Hepatocyte (in vitro differentiated cells): ENCODE measurements around the gene IGDCC3. TPM values are rescaled to one million over a fixed set of nuclear protein-coding genes. Genes with fewer than 3 reads are reported as not detected.
"Not testable (repeated sequence)": the region's sequence is repeated elsewhere in the genome, so short reads cannot be mapped to it uniquely, and the experiment has no call there.

Source experiments
- DNase-seq: peaks from one replicate; pipeline ENCODE4 v3.0.0-alpha.2; 2016; ENCODE audit warnings: low spot score
- H2AFZ ChIP-seq: fragments of 200-600 bp; sonication (generic); 2 replicates; pipeline ENCODE4 v1.6.0; 2016; ENCODE audit warnings: antibody characterized with exemption, mild to moderate bottlenecking
- H3K27ac ChIP-seq: fragments of 200-600 bp; sonication (generic); 2 replicates; pipeline ENCODE4 v1.5.1; 2016; ENCODE audit warnings: mild to moderate bottlenecking
- H3K27me3 ChIP-seq: fragments of 200-600 bp; sonication (generic); 2 replicates; pipeline ENCODE4 v1.6.1; 2016
- H3K36me3 ChIP-seq: fragments of 200-600 bp; sonication (generic); replicated peaks from 2 replicates; pipeline ENCODE4 v1.5.1; 2016; ENCODE audit warnings: low read depth; ENCODE audit not compliant: insufficient read depth
- H3K4me1 ChIP-seq: fragments of 200-600 bp; sonication (generic); 2 replicates; pipeline ENCODE4 v1.5.1; 2016; ENCODE audit warnings: mild to moderate bottlenecking, moderate library complexity; ENCODE audit not compliant: insufficient read depth
- H3K4me2 ChIP-seq: fragments of 200-600 bp; sonication (generic); 2 replicates; pipeline ENCODE4 v1.6.0; 2016
- H3K4me3 ChIP-seq: fragments of 200-600 bp; sonication (generic); 2 replicates; pipeline ENCODE4 v1.5.1; 2016; ENCODE audit warnings: mild to moderate bottlenecking
- H3K79me2 ChIP-seq: fragments of 200-600 bp; sonication (generic); 2 replicates; pipeline ENCODE4 v1.6.0; 2017; ENCODE audit warnings: mild to moderate bottlenecking
- H3K9me2 ChIP-seq: fragments of 200-600 bp; sonication (generic); replicated peaks from 2 replicates; pipeline ENCODE4 v1.6.0; 2017; ENCODE audit warnings: mild to moderate bottlenecking; ENCODE audit not compliant: insufficient read depth
- H3K9me3 ChIP-seq: fragments of 200-600 bp; sonication (generic); 2 replicates; pipeline ENCODE4 v1.5.1; 2016; ENCODE audit warnings: low read depth, mild to moderate bottlenecking
- H4K20me1 ChIP-seq: fragments of 200-600 bp; sonication (generic); 2 replicates; pipeline ENCODE4 v1.6.0; 2016; ENCODE audit warnings: mild to moderate bottlenecking; ENCODE audit not compliant: insufficient read depth, poor library complexity, severe bottlenecking
- EZH2 ChIP-seq: fragments of 200-600 bp; sonication (generic); IDR thresholded peaks from 2 replicates; pipeline ENCODE4 v1.6.1; 2016; ENCODE audit warnings: antibody characterized with exemption, mild to moderate bottlenecking, borderline replicate concordance
- EZH2phosphoT487 ChIP-seq: fragments of 200-600 bp; sonication (generic); IDR thresholded peaks from one replicate; pipeline ENCODE4 v1.6.1; 2018; ENCODE audit warnings: antibody characterized with exemption, mild to moderate bottlenecking, low read depth, moderate library complexity; ENCODE audit not compliant: unreplicated experiment, severe bottlenecking
- WGBS: methylation state at CpG from one replicate; pipeline ENCODE4 v1.1.6; 2016; ENCODE audit warnings: low lambda C conversion rate; ENCODE audit errors: missing lambda C conversion rate; 5-methylcytosine and 5-hydroxymethylcytosine counted together
- polyA plus RNA-seq: library from polyadenylated mRNA; unstranded; fragments of >200 nt; fragmentation: Nextera tagmentation; extraction: Ambion mirVana; gene quantifications from 2 replicates; pipeline ENCODE4 v1.2.1, GENCODE V29; 2016
- total RNA-seq: library from RNA; depleted of rRNA; stranded (reverse); fragments of >200 nt; gene quantifications from 2 replicates; pipeline ENCODE4 v1.2.3, GENCODE V29; 2014
- TF ChIP-seq, protein P1 (sequence below): fragments of 200-600 bp; sonication (generic); IDR thresholded peaks from 2 replicates; pipeline ENCODE4 v1.5.1; 2016; ENCODE audit warnings: antibody characterized with exemption, mild to moderate bottlenecking; ENCODE audit not compliant: poor library complexity

The IGDCC3 gene
- total and polyA plus RNA-seq, 2 experiments from 2014 or later: 8.1 to 14.8 TPM

DNA sequence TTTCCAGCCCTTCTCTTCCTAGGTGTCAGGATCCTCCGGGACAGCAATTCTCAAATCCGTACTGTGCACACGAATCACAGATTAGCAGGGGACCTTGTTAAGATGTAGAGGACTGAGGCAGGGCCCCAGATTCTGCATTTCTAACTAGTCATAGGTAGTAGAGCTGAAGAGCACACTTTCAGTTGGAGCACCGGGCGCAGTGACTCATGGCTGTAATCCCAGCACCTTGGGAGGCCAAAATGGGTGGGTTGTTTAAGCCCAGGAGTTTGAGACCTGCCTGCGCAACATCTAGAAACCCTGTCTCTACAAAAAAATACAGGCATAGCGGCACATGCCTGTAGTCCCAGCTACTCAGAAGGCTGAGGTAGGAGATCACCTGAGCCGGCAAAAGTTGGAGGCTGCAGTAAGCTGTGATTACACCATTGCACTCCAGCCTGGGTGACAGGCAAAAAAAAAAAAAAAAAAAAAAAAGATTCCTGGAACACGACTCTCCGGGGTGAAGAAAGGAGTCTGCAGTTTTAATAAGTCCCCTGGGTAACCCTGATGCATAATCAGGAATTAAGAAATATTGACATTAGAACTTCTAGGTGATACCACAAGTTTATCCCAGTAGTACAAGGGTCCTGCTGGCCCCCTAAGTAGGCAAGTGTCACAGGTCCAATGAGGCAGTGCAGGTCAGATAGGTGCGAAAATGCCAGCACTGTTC is 21.4 kb upstream of the IGDCC3 start:
- Histone ChIP-seq H3K4me2 (no peak overlapping the region), H4K20me1 (no peaks in the 10 kb centered on the region), H3K4me1 (no peaks in the 10 kb centered on the region), H3K4me3 (no peak overlapping the region), H3K27ac (no peak overlapping the region), H3K9me3 (no peaks in the 10 kb centered on the region), H3K9me2 (no peaks in the 10 kb centered on the region), H3K79me2 (no peaks in the 10 kb centered on the region), H2AFZ (no peak overlapping the region), H3K27me3 (peaks cover 22% of the 10 kb centered on the region), H3K36me3 (no peaks in the 10 kb centered on the region)
- no peak for DNase-seq
- WGBS: 84% methylated on average over 11 of the region's 11 CpGs
- no peak for TF ChIP-seq EZH2
- TF ChIP-seq, protein P1, sequence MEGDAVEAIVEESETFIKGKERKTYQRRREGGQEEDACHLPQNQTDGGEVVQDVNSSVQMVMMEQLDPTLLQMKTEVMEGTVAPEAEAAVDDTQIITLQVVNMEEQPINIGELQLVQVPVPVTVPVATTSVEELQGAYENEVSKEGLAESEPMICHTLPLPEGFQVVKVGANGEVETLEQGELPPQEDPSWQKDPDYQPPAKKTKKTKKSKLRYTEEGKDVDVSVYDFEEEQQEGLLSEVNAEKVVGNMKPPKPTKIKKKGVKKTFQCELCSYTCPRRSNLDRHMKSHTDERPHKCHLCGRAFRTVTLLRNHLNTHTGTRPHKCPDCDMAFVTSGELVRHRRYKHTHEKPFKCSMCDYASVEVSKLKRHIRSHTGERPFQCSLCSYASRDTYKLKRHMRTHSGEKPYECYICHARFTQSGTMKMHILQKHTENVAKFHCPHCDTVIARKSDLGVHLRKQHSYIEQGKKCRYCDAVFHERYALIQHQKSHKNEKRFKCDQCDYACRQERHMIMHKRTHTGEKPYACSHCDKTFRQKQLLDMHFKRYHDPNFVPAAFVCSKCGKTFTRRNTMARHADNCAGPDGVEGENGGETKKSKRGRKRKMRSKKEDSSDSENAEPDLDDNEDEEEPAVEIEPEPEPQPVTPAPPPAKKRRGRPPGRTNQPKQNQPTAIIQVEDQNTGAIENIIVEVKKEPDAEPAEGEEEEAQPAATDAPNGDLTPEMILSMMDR: no peak
- no peak for TF ChIP-seq EZH2phosphoT487

DNA sequence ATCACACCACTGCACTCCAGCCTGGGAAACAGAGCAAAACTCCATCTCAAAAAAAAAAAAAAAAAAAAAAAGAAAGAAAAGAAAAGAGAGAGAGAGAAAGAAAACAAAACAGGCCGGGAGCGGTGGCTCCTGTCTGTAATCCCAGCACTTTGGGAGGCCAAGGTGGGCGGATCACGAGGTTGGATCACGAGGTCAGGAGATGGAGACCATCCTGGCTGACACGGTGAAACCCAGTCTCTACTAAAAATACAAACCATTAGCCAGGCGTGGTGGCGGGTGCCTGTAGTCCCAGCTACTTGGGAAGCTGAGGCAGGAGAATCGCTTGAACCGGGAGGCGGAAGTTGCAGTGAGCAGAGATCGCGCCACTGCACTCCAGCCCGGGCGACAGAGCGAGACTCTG is 20.7 kb upstream of the IGDCC3 start:
- not testable (repeated sequence) for H3K9me2 ChIP-seq, H3K27ac ChIP-seq, H3K4me2 ChIP-seq, H3K36me3 ChIP-seq, H3K9me3 ChIP-seq, DNase-seq, H3K79me2 ChIP-seq, H2AFZ ChIP-seq, H3K4me3 ChIP-seq, H4K20me1 ChIP-seq, H3K4me1 ChIP-seq
- H3K27me3 ChIP-seq: peaks cover 22% of the 10 kb centered on the region
- WGBS: 95% methylated on average over 16 of the region's 16 CpGs

- DNase-seq: no peak
- H4K20me1 ChIP-seq: no peaks in the 10 kb centered on the region
- no peak overlapping the region for H3K4me2 ChIP-seq
- TF ChIP-seq EZH2phosphoT487: no peak
- TF ChIP-seq, protein P1: no peak
- no peak for TF ChIP-seq EZH2
- peaks cover 22% of the 10 kb centered on the region for H3K27me3 ChIP-seq
- H3K4me1 ChIP-seq: no peaks in the 10 kb centered on the region
- WGBS: 55% methylated on average over 10 of the region's 10 CpGs
- no peak overlapping the region for H3K4me3 ChIP-seq
- no peak overlapping the region for H3K27ac ChIP-seq
- no peaks in the 10 kb centered on the region for H3K36me3 ChIP-seq
- H3K79me2 ChIP-seq: no peaks in the 10 kb centered on the region
- H3K9me2 ChIP-seq: no peaks in the 10 kb centered on the region
- no peak overlapping the region for H2AFZ ChIP-seq
- H3K9me3 ChIP-seq: no peaks in the 10 kb centered on the region
Measured at GRCh38 chr15:65396965-65397317, 19.1 kb upstream of the IGDCC3 start.

- Histone ChIP-seq H4K20me1 (no peaks in the 10 kb centered on the region), H3K9me2 (no peaks in the 10 kb centered on the region), H3K4me3 (no peak overlapping the region), H3K27me3 (peaks cover 22% of the 10 kb centered on the region), H3K4me2 (no peak overlapping the region), H3K9me3 (no peaks in the 10 kb centered on the region), H3K4me1 (no peaks in the 10 kb centered on the region), H3K36me3 (no peaks in the 10 kb centered on the region), H3K79me2 (no peaks in the 10 kb centered on the region), H2AFZ (no peak overlapping the region), H3K27ac (no peak overlapping the region)
- no peak for DNase-seq
- WGBS: 61% methylated on average over 30 of the region's 34 CpGs
- TF ChIP-seq, protein P1: no peak
- TF ChIP-seq EZH2phosphoT487: no peak
- TF ChIP-seq EZH2: no peak
Measured at GRCh38 chr15:65396283-65396964, 18.6 kb upstream of the IGDCC3 start.
